ENCODE results near the gene HAND2.

Gene HAND2

GRCh38 chr4:173529477-173530325 lies at the start of gene HAND2:
Gene HAND2 (minus strand): TSS chr4:173530229. CDS start chr4:173529289, 940 bp downstream.
- DNase-seq: peak; percentile 16

- DNase-seq: no peak
Observed at GRCh38 chr4:173578956-173579355, 48.9 kb upstream of the HAND2 start.

- DNase-seq: no peak
Observed at GRCh38 chr4:173577963-173578362, 47.9 kb upstream of the HAND2 start.

- DNase-seq: no peak
Observed at GRCh38 chr4:173575482-173576152, 45.6 kb upstream of the HAND2 start.

- no peak for DNase-seq
Observed at GRCh38 chr4:173573725-173574124, 43.7 kb upstream of the HAND2 start.

GRCh38 chr4:173573286-173573685 lies 43.3 kb upstream of the HAND2 start:
- DNase-seq: no peak

- DNase-seq: no peak
Observed at GRCh38 chr4:173572493-173573129, 42.6 kb upstream of the HAND2 start.

GRCh38 chr4:173571620-173572019 lies 41.6 kb upstream of the HAND2 start:
- DNase-seq: no peak

- no peak for DNase-seq
Observed at GRCh38 chr4:173565281-173565680, 35.3 kb upstream of the HAND2 start.

- DNase-seq: no peak
Observed at GRCh38 chr4:173564461-173564860, 34.4 kb upstream of the HAND2 start.

GRCh38 chr4:173560896-173561295 lies 30.9 kb upstream of the HAND2 start:
- no peak for DNase-seq

GRCh38 chr4:173556398-173557131 lies 26.5 kb upstream of the HAND2 start:
- no peak for DNase-seq

- DNase-seq: no peak
Observed at GRCh38 chr4:173547889-173548288, 17.9 kb upstream of the HAND2 start.

GRCh38 chr4:173546776-173547175 lies 16.7 kb upstream of the HAND2 start:
- DNase-seq: no peak

GRCh38 chr4:173545440-173545839 lies 15.4 kb upstream of the HAND2 start:
- DNase-seq: no peak

GRCh38 chr4:173543266-173543665 lies 13.2 kb upstream of the HAND2 start:
- no peak for DNase-seq

- DNase-seq: no peak
Observed at GRCh38 chr4:173539986-173540385, 10.0 kb upstream of the HAND2 start.

GRCh38 chr4:173538909-173539445 lies 8.9 kb upstream of the HAND2 start:
- DNase-seq: no peak

- DNase-seq: no peak
Observed at GRCh38 chr4:173538148-173538908, 8.3 kb upstream of the HAND2 start.

- DNase-seq: no peak
Observed at GRCh38 chr4:173537613-173538147, 7.7 kb upstream of the HAND2 start.

GRCh38 chr4:173536808-173537429 lies 6.9 kb upstream of the HAND2 start:
- DNase-seq: no peak
